Measurements from ENCODE around the gene NUP210. TPM values are rescaled to one million over a fixed set of nuclear protein-coding genes. Genes with fewer than 3 reads are reported as not detected.

The NUP210 gene
- polyA plus RNA-seq, 12 donors: 6.0 to 10.9 (median 8.4) TPM; not detected in 1

- DNase-seq: no peak
Observed at GRCh38 chr3:13377021-13377420, 43.1 kb downstream of the NUP210 start.

GRCh38 chr3:13376091-13376490 is 44.0 kb downstream of the NUP210 start:
- no peak for DNase-seq

GRCh38 chr3:13375464-13375863 is 44.7 kb downstream of the NUP210 start:
- no peak for DNase-seq

GRCh38 chr3:13373975-13374586 is 46.0 kb downstream of the NUP210 start:
- DNase-seq: no peak

GRCh38 chr3:13372656-13373055 is 47.5 kb downstream of the NUP210 start:
- DNase-seq: no peak

GRCh38 chr3:13372126-13372525 is 48.0 kb downstream of the NUP210 start:
- no peak for DNase-seq

GRCh38 chr3:13371100-13372075 is 48.7 kb downstream of the NUP210 start:
- no peak for DNase-seq

GRCh38 chr3:13370609-13371008 is 49.5 kb downstream of the NUP210 start:
- no peak for DNase-seq

- no peak for DNase-seq
Observed at GRCh38 chr3:13370055-13370454, 50.1 kb downstream of the NUP210 start.

- no peak for DNase-seq
Observed at GRCh38 chr3:13368834-13369233, 51.3 kb downstream of the NUP210 start.

- no peak for DNase-seq
Observed at GRCh38 chr3:13367728-13368127, 52.4 kb downstream of the NUP210 start.

GRCh38 chr3:13365390-13366379 is 54.4 kb downstream of the NUP210 start:
- no peak for DNase-seq

GRCh38 chr3:13364602-13365271 is 55.4 kb downstream of the NUP210 start:
- no peak for DNase-seq

- DNase-seq: no peak
Observed at GRCh38 chr3:13362551-13362950, 57.6 kb downstream of the NUP210 start.

GRCh38 chr3:13359916-13360315 is 60.2 kb downstream of the NUP210 start:
- DNase-seq: no peak

- no peak for DNase-seq
Observed at GRCh38 chr3:13358643-13359042, 61.5 kb downstream of the NUP210 start.

- no peak for DNase-seq
Observed at GRCh38 chr3:13358051-13358450, 62.1 kb downstream of the NUP210 start.

- DNase-seq: no peak
Observed at GRCh38 chr3:13357074-13357473, 63.0 kb downstream of the NUP210 start.

- no peak for DNase-seq
Observed at GRCh38 chr3:13353936-13354542, 66.1 kb downstream of the NUP210 start.

GRCh38 chr3:13353506-13353905 is 66.6 kb downstream of the NUP210 start:
- no peak for DNase-seq

- no peak for DNase-seq
Observed at GRCh38 chr3:13352621-13353131, 67.4 kb downstream of the NUP210 start.
